H54 (cell line): ENCODE measurements around the gene PCSK6.
"Not testable (repeated sequence)": the region's sequence is repeated elsewhere in the genome, so short reads cannot be mapped to it uniquely, and the experiment has no call there.

ENCODE experiments used
- DNase-seq: peaks from one replicate; pipeline ENCODE4 v3.0.0; 2011; ENCODE audit warnings: low spot score, mixed read lengths; ENCODE audit not compliant: insufficient read length
- FAIRE-seq: peaks from 3 replicates; lab custom pipeline; 2011; peaks lifted over from hg19 to GRCh38; lab: Jason Lieb, UNC
- POLR2A ChIP-seq: IDR thresholded peaks from 2 replicates; pipeline ENCODE4 v1.6.1; 2011; ENCODE audit warnings: low read depth, mild to moderate bottlenecking, low read length

PCSK6 gene

DNA sequence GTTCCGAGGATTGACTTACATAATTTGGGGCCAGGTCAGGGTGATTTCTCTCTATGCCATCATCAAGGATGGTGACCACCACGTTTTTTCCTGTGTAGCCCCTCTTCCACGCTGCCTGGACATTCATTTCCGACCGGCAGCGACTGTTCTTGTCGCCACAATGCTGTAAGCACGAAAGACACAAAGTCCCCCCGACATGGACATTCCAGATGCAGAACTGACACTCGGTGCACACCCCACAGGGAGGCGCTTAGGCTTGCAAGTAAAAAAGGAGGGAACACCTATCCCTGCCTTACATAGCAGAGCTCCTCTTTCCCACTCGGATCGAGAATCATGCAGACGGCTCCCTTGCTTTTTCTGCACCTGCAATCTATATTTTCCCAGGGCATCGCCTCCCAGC is 58.2 kb downstream of the PCSK6 start:
- no peak for FAIRE-seq
- no peak for TF ChIP-seq POLR2A
- DNase-seq = no peak

- FAIRE-seq = no peak
- no peak for DNase-seq
- TF ChIP-seq POLR2A = no peak
These were observed 59.9 kb downstream of the PCSK6 start for GRCh38 chr15:101429646-101430045.

DNA sequence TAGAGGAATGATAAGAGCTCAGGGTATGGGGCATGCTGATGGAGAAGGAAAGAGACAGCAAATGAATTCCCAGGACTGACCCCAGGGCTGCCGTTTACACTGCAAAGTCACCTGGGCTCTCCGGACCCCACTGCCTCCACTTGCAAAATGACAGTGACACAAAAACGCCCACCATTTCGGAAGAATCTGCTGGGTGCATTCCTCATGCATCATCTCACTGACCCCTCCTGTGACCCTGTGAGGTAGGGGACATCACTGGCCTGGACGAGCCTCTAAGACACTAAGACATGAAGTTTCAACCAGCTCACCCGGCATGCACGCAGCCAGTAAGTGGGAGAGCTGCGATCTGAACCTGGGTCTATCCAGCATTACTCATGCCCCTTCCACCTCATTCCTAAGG is 60.3 kb downstream of the PCSK6 start:
- DNase-seq = no peak
- FAIRE-seq = no peak
- TF ChIP-seq POLR2A = no peak

DNA sequence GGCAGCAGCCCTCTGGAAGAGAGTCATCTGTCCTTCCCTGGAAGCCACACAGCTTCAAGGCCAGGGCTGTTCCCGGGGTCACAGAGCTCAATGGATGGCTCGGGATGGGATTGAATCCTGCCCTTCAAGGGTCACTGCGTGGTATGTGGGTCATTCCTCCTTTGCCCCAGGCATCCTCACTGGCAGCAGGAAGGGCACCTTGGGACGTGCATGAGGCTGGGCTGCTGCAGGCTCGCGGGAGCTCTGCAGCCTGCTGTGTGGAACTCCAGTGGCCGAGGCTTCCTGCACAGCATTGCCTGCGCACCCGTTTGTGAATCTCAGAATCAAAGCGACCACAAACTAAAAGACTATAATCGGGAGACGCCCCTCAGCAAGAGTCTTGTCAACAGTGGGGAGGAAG is 60.7 kb downstream of the PCSK6 start:
- TF ChIP-seq POLR2A = no peak
- FAIRE-seq (no peak), DNase-seq (no peak)

- FAIRE-seq = no peak
- TF ChIP-seq POLR2A = no peak
- no peak for DNase-seq
These were observed 61.7 kb downstream of the PCSK6 start for GRCh38 chr15:101427606-101428487.

DNA sequence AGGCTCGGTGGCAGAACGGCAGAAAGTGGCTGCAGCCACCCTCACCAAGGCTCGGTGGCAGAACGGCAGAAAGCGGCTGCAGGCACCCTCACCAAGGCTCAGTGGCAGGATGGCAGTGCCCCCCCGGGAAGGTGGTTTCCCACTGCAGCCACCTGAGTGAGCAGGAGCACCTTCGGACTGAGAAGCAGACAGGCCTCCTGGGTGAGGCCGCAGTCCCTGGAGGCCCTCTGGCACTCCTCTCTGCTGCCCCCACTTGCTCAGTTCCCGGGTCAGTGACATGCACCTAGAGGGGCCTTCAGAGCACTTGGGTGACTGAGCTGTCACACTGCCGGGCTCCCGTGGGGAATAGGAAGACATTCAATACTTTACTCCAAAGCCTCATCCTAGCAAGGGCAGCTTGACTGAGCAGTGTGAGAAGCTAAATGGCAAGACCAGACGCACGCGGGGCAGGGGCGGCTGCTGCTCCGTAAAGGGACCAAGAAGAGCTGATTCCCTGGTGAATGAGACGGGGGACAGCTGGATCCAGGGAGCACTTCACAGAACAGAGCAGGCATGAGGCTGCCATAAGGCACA is 62.7 kb downstream of the PCSK6 start:
- no peak for TF ChIP-seq POLR2A
- DNase-seq (no peak), FAIRE-seq (no peak)

GRCh38 chr15:101425787-101426365 is 63.6 kb downstream of the PCSK6 start:
- no peak for FAIRE-seq
- TF ChIP-seq POLR2A = no peak
- DNase-seq = no peak

GRCh38 chr15:101424984-101425383 is 64.5 kb downstream of the PCSK6 start:
- no peak for FAIRE-seq
- TF ChIP-seq POLR2A = no peak

DNA sequence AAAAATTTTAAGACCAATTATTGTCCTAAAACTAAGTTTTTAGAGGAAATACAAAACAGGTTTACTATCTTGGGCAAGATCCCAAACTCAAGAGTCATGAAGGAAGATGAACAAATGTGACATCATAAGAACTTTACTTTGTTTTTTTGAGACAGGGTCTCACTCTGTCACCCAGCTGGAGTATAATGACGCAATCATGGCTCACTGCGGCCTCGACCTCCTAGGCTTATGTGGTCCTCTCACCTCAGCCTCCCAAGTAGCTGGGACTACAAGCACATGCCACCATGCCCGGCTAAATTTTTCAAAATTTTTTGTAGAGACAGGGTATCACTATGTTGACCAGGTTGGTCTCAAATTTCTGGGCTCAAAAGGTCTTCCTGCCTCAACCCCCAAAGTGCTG is 69.3 kb downstream of the PCSK6 start:
- no peak for TF ChIP-seq POLR2A
- FAIRE-seq (no peak), DNase-seq (no peak)

More at GRCh38 chr15:101424984-101425383, 64.5 kb downstream of the PCSK6 start:
- DNase-seq = no peak

- FAIRE-seq, DNase-seq: not testable (repeated sequence)
These were observed 73.0 kb downstream of the PCSK6 start for GRCh38 chr15:101416475-101416874.

- no peak for TF ChIP-seq POLR2A
- DNase-seq = no peak
- no peak for FAIRE-seq
These were observed 76.3 kb downstream of the PCSK6 start for GRCh38 chr15:101413239-101413638.

GRCh38 chr15:101411581-101411980 is 77.9 kb downstream of the PCSK6 start:
- no peak for FAIRE-seq
- no peak for DNase-seq
- TF ChIP-seq POLR2A = no peak

DNA sequence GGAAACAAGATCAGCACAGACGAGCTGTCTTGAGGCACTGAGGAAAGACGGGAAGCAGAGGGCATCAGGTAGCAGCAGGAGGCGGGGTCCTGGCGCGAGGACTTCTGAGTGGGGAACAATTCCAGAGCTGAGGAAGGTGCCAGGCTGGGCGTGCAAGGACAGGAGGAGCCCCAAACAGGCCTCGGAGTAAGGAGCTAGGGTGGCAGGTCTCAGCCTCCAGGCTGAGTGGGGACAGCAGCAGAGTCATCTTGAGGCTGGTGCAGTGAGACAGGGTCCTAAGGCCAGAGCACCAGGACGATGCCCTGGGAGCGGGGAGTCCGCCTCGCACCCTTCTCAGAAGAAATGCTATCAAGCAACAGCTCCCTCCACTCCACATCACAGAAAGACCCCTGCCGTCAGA is 78.4 kb downstream of the PCSK6 start:
- no peak for TF ChIP-seq POLR2A
- FAIRE-seq (no peak), DNase-seq (no peak)

DNA sequence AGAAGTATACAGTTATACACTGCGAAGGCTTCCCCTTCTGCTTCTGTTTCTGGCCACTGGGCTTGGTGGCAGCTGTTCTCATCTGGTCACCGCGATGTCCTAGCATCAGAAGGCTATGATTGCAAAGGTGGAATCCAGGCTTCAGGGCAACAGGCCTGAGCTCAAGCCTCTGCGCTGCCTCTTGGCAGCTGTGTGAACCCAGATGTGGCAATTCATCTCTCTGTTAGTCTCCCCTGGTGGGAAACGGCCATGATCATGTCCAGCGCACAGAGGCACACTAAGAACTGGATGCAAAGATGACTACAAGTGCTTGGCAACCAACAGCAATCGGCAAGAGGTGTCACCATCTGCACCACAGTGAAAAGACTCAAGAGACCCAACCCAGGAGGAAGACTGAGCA is 78.9 kb downstream of the PCSK6 start:
- FAIRE-seq (no peak), DNase-seq (no peak)
- no peak for TF ChIP-seq POLR2A
